IMR-90 (cell line): Measurements from ENCODE around the gene ZNF579. TPM values are rescaled to one million over a fixed set of nuclear protein-coding genes. Genes with fewer than 3 reads are reported as not detected.

Experiments used
- ATAC-seq: fragments of 200-7000 bp; cut with Tn5 transposase; 2 replicates; pipeline ENCODE4 v1.9.1; 2020; ENCODE audit warnings: low read depth, mild to moderate bottlenecking, moderate library complexity
- BruUV-seq: library from RNA; stranded (reverse); fragments of 400-500 nt; replicated peaks from 2 replicates; lab custom pipeline; 2021; lab: Mats Ljungman, UMichigan
- CTCF ChIA-PET: fragments of 300-600 bp; formaldehyde crosslinking; extraction: SDS; loops from one replicate; lab custom pipeline; 2021; ENCODE audit warnings: antibody characterized with exemption; lab: Yijun Ruan, JAX
- POLR2A ChIA-PET: fragments of 300-600 bp; sonication (Branson Sonifier 250); formaldehyde crosslinking; loops from one replicate; lab custom pipeline; 2022; ENCODE audit warnings: antibody characterized with exemption; ENCODE audit not compliant: unreplicated experiment; lab: Charles Lee
- DNase-seq: peaks from one replicate; pipeline ENCODE4 v3.0.0; 2013
- H2AFZ ChIP-seq: replicated peaks from 2 replicates; pipeline ENCODE3; 2013; ENCODE audit warnings: low read length, mild to moderate bottlenecking; ENCODE audit not compliant: poor library complexity
- H2AK5ac ChIP-seq: 2 replicates; pipeline ENCODE4 v1.6.1; 2013; ENCODE audit warnings: low read depth, low read length, inconsistent platforms
- H2AK9ac ChIP-seq: replicated peaks from 2 replicates; pipeline ENCODE3; 2013; ENCODE audit warnings: mild to moderate bottlenecking, low read depth, low read length, moderate library complexity; ENCODE audit not compliant: poor library complexity
- H2BK120ac ChIP-seq: 2 replicates; pipeline ENCODE4 v1.6.1; 2013; ENCODE audit warnings: low read depth, low read length, inconsistent platforms
- H2BK15ac ChIP-seq: 3 replicates; pipeline ENCODE4 v1.6.1; 2013; ENCODE audit warnings: low read depth, low read length, inconsistent platforms
- H2BK20ac ChIP-seq: 2 replicates; pipeline ENCODE4 v1.6.1; 2013; ENCODE audit warnings: low read depth, mild to moderate bottlenecking, inconsistent platforms, low read length, moderate library complexity
- H2BK5ac ChIP-seq: 2 replicates; pipeline ENCODE4 v1.6.1; 2013; ENCODE audit warnings: mild to moderate bottlenecking, low read depth, low read length, inconsistent platforms; ENCODE audit not compliant: poor library complexity, severe bottlenecking
- H3K14ac ChIP-seq: replicated peaks from 2 replicates; pipeline ENCODE4 v1.6.1; 2013; ENCODE audit warnings: low read depth, low read length, inconsistent platforms
- H3K18ac ChIP-seq: 2 replicates; pipeline ENCODE4 v1.6.1; 2013; ENCODE audit warnings: low read depth, low read length, control low read depth
- H3K23ac ChIP-seq: 2 replicates; pipeline ENCODE4 v1.6.1; 2013; ENCODE audit warnings: low read depth, low read length, inconsistent platforms
- H3K27ac ChIP-seq: 2 replicates; pipeline ENCODE4 v1.5.1; 2013; ENCODE audit warnings: mild to moderate bottlenecking, control low read depth, low read length; ENCODE audit not compliant: insufficient read depth
- H3K27me3 ChIP-seq: 2 replicates; pipeline ENCODE4 v1.6.1; 2013; ENCODE audit warnings: low read length; ENCODE audit not compliant: control insufficient read depth, insufficient read depth
- H3K36me3 ChIP-seq: 2 replicates; pipeline ENCODE4 v1.6.1; 2013; ENCODE audit warnings: low read length, mixed read lengths; ENCODE audit not compliant: control insufficient read depth, insufficient read depth
- H3K4ac ChIP-seq: 2 replicates; pipeline ENCODE4 v1.6.1; 2013; ENCODE audit warnings: low read depth, low read length, inconsistent platforms
- H3K4me1 ChIP-seq: 2 replicates; pipeline ENCODE4 v1.6.1; 2013; ENCODE audit warnings: low read length, mixed read lengths; ENCODE audit not compliant: control insufficient read depth, insufficient read depth
- H3K4me2 ChIP-seq: 2 replicates; pipeline ENCODE4 v1.6.1; 2013; ENCODE audit warnings: low read depth, mild to moderate bottlenecking, control low read depth, low read length, moderate library complexity
- H3K4me3 ChIP-seq: 2 replicates; pipeline ENCODE4 v1.5.1; 2013; ENCODE audit warnings: low read depth, mild to moderate bottlenecking, control low read depth, low read length, moderate library complexity; ENCODE audit not compliant: insufficient read depth
- H3K56ac ChIP-seq: 2 replicates; pipeline ENCODE4 v1.6.1; 2013; ENCODE audit warnings: low read length, inconsistent platforms; ENCODE audit not compliant: insufficient read depth; ENCODE audit errors: extremely low read depth
- H3K79me1 ChIP-seq, 2 experiments: 2 replicates each; pipeline ENCODE4 v1.6.1; 2013; ENCODE audit warnings: low read length in 2 of 2, inconsistent platforms in 1 of 2, low read depth in 1 of 2
- H3K9ac ChIP-seq: 2 replicates; pipeline ENCODE4 v1.6.1; 2013; ENCODE audit warnings: low read depth, low read length, control low read depth
- H3K9me1 ChIP-seq: 2 replicates; pipeline ENCODE4 v1.6.1; 2013; ENCODE audit warnings: low read length, inconsistent platforms; ENCODE audit not compliant: insufficient read depth
- H3K9me3 ChIP-seq: 2 replicates; pipeline ENCODE4 v1.6.1; 2013; ENCODE audit warnings: low read length; ENCODE audit not compliant: control insufficient read depth, insufficient read depth
- H4K20me1 ChIP-seq: 2 replicates; pipeline ENCODE4 v1.6.1; 2013; ENCODE audit warnings: low read length, inconsistent platforms; ENCODE audit not compliant: insufficient read depth
- H4K5ac ChIP-seq: 2 replicates; pipeline ENCODE4 v1.6.1; 2013; ENCODE audit warnings: mild to moderate bottlenecking, low read depth, low read length, control low read depth
- H4K8ac ChIP-seq, 2 experiments: 2 replicates each; pipeline ENCODE4 v1.6.1; 2013; ENCODE audit warnings: low read depth in 2 of 2, low read length in 2 of 2, control low read depth in 1 of 2, inconsistent platforms in 1 of 2
- H4K91ac ChIP-seq: 2 replicates; pipeline ENCODE4 v1.6.1; 2013; ENCODE audit warnings: low read depth, low read length, inconsistent platforms; ENCODE audit not compliant: insufficient read depth
- BHLHE40 ChIP-seq: fragments of 150-350 bp; IDR thresholded peaks from 2 replicates; pipeline ENCODE4 v1.6.1; 2016; ENCODE audit warnings: mild to moderate bottlenecking, low read depth, low read length
- CEBPB ChIP-seq: IDR thresholded peaks from 2 replicates; pipeline ENCODE4 v1.6.1; 2012; ENCODE audit warnings: low read depth, low read length, improper control_type of control experiment
- CHD1 ChIP-seq: IDR thresholded peaks from 2 replicates; pipeline ENCODE4 v1.6.1; 2012; ENCODE audit warnings: low read depth, low read length, improper control_type of control experiment
- FOS ChIP-seq: fragments of 150-350 bp; IDR thresholded peaks from 2 replicates; pipeline ENCODE4 v1.6.1; 2016; ENCODE audit warnings: low read depth, low read length
- MAFK ChIP-seq: IDR thresholded peaks from 2 replicates; pipeline ENCODE4 v1.6.1; 2012; ENCODE audit warnings: low read depth, low read length, improper control_type of control experiment
- MAZ ChIP-seq: IDR thresholded peaks from 2 replicates; pipeline ENCODE4 v1.6.1; 2012; ENCODE audit warnings: low read depth, mild to moderate bottlenecking, low read length, improper control_type of control experiment, moderate library complexity, borderline replicate concordance
- MXI1 ChIP-seq: IDR thresholded peaks from 2 replicates; pipeline ENCODE4 v1.6.1; 2012; ENCODE audit warnings: low read depth, mild to moderate bottlenecking, low read length, moderate library complexity, borderline replicate concordance
- NFE2L2 ChIP-seq: fragments of 150-350 bp; IDR thresholded peaks from 2 replicates; pipeline ENCODE4 v1.6.1; 2016; ENCODE audit warnings: low read depth, mild to moderate bottlenecking, low read length
- POLR2A ChIP-seq: IDR thresholded peaks from 2 replicates; pipeline ENCODE4 v1.6.1; 2012; ENCODE audit warnings: mild to moderate bottlenecking, low read depth, low read length
- RCOR1 ChIP-seq: IDR thresholded peaks from 2 replicates; pipeline ENCODE4 v1.6.1; 2012; ENCODE audit warnings: mild to moderate bottlenecking, low read length, improper control_type of control experiment; ENCODE audit not compliant: insufficient replicate concordance
- WGBS, 2 experiments: methylation state at CpG; one replicate each; pipeline versions ENCODE4 v1.1.5 to v1.1.7; 2013; ENCODE audit warnings: missing lambda C conversion rate in 2 of 2; ENCODE audit not compliant: insufficient read length in 1 of 2; ENCODE audit errors: extremely low coverage in 2 of 2; 5-methylcytosine and 5-hydroxymethylcytosine counted together
- dilution Hi-C: fragments of 300-500 bp; cut with HindIII; formaldehyde crosslinking; loops from one replicate; pipeline ENCODE4 v1.14.3; 2018; ENCODE audit warnings: low sequenced_read_pairs; ENCODE audit not compliant: unreplicated experiment
- in situ Hi-C: fragments of 300-500 bp; cut with MboI; formaldehyde crosslinking; loops from 3 replicates; pipeline ENCODE4 v1.14.3; 2019; ENCODE audit warnings: low sequenced_read_pairs, inconsistent platforms, mixed read lengths
- intact Hi-C: fragments of 100-400 bp; cut with micrococcal nuclease; formaldehyde crosslinking; loops from 2 replicates; pipeline ENCODE4 v1.10.0; 2022
- polyA plus RNA-seq, 3 experiments: library from polyadenylated mRNA; depleted of rRNA; stranded (reverse); fragments of >200 nt; gene quantifications; 2 replicates each; pipeline ENCODE4 v1.2.3, GENCODE V29; 2012; ENCODE audit warnings: low replicate concordance in 1 of 3
- total RNA-seq: library from RNA; depleted of rRNA; stranded (reverse); fragments of >200 nt; gene quantifications from 2 replicates; pipeline ENCODE4 v1.2.3, GENCODE V29; 2012
- TF ChIP-seq, protein P1 (sequence below): fragments of 150-350 bp; IDR thresholded peaks from 2 replicates; pipeline ENCODE4 v1.6.1; 2017; ENCODE audit warnings: mild to moderate bottlenecking, antibody characterized with exemption, low read length, low read depth

ZNF579 gene
- total and polyA plus RNA-seq, 2 of the 4 experiments (the other 2 are of a cell fraction): 0.54 to 9.0 TPM

DNA sequence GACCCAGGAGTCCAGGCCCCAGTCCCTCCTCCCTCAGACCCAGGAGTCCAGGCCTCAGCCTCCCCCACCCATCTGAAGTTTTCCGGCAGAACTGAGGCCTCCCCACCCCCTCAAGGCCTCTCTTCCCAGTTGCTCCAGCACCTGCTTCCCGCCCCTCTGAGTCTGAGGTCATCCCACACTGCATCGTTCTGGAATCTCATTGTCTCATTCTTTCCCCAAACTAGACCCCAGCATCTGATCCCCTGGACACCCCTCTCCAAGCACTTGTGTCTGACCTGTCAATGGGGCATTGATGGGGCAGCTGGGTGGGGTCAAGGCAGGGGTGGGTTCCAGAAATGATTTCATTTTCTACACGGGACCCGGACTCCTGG lies 42.9 kb downstream of the ZNF579 start:
- ATAC-seq (peak; percentile 52), DNase-seq (peak; percentile 69)
- Histone ChIP-seq H3K56ac (no peak overlapping the region), H4K8ac (peak overlapping the region; percentile 10 to 15; a peak in 1 of 4 replicates), H3K4me1 (no peaks in the 10 kb centered on the region; the same call in 1 of the 2 replicates), H4K5ac (no peak overlapping the region), H2BK5ac (no peak overlapping the region), H2AK9ac (no peak overlapping the region), H3K9me3 (no peaks in the 10 kb centered on the region; the same call in 1 of the 2 replicates), H3K23ac (no peak overlapping the region), H2AFZ (peak overlapping the region; percentile 57), H3K4ac (peak overlapping the region; percentile 22), H2BK20ac (no peak overlapping the region), H4K91ac (no peak overlapping the region), H3K4me2 (no peak overlapping the region), H3K79me1 (no peaks in the 10 kb centered on the region), H3K27ac (no peak overlapping the region), H4K20me1 (no peaks in the 10 kb centered on the region), H2BK15ac (no peak overlapping the region), H3K18ac (no peak overlapping the region), H2BK120ac (no peak overlapping the region), H3K4me3 (no peak overlapping the region), H3K27me3 (no peaks in the 10 kb centered on the region; the same call in 1 of the 2 replicates), H3K36me3 (no peaks in the 10 kb centered on the region), H3K9me1 (0 out of 2 replicates have a peak, but pooled peaks cover 2% of the 10 kb centered on the region), H3K9ac (no peak overlapping the region), H3K14ac (0 out of 2 replicates have a peak overlapping the region, but pooled peaks have one; percentile 5), H2AK5ac (no peak overlapping the region)
- intact Hi-C loops (loop anchor here (2.0 kb wide), 1 partner anchor 21 kb away; no protein-coding TSS in a partner anchor), dilution Hi-C loops (no loop called here), in situ Hi-C loops (no loop called here)
- BruUV-seq: no TSS peak
- ChIA-PET POLR2A (no interaction called here), CTCF (no interaction called here)
- TF ChIP-seq NFE2L2 (no peak), CHD1 (no peak), MAFK (no peak), FOS (no peak), BHLHE40 (no peak), MAZ (no peak), CEBPB (no peak), MXI1 (no peak), RCOR1 (no peak), POLR2A (no peak)
- TF ChIP-seq, protein P1, sequence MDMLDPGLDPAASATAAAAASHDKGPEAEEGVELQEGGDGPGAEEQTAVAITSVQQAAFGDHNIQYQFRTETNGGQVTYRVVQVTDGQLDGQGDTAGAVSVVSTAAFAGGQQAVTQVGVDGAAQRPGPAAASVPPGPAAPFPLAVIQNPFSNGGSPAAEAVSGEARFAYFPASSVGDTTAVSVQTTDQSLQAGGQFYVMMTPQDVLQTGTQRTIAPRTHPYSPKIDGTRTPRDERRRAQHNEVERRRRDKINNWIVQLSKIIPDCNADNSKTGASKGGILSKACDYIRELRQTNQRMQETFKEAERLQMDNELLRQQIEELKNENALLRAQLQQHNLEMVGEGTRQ: no peak
- WGBS, 2 experiments: 33% methylated on average over 1 of the region's 5 CpGs; no CpG with 5 or more reads in 1 of the 2 experiments
